Activated T-cell treated with anti-CD3 and anti-CD28 coated beads, Interleukin-2, amount 50 U/mL, for 72 hours (primary cell): ENCODE results near the gene IAPP. TPM values are rescaled to one million over a fixed set of nuclear protein-coding genes. Genes with fewer than 3 reads are reported as not detected.
A peak's percentile ranks its signal among the peaks of the same experiment; 100 is the strongest.
"Not testable (repeated sequence)": the region's sequence is repeated elsewhere in the genome, so short reads cannot be mapped to it uniquely, and the experiment has no call there.

Source experiments
- ATAC-seq, 2 donors: fragments of 150-1000 bp; cut with Tn5 transposase; replicated peaks in 1 of 2; 2 replicates each; pipeline ENCODE4 v1.10.0; 2021; ENCODE audit warnings: moderate library complexity in 2 of 2, mild to moderate bottlenecking in 1 of 2
- DNase-seq, 2 donors: peaks; one replicate each; pipeline ENCODE4 v3.0.0; 2021 to 2022; ENCODE audit warnings: mixed read lengths in 1 of 2
- H3K27ac Mint-ChIP-seq: one replicate; pipeline ENCODE4 v1.8.0; 2022; ENCODE audit warnings: mild to moderate bottlenecking, moderate library complexity, mixed read lengths
- H3K27me3 Mint-ChIP-seq: one replicate; pipeline ENCODE4 v1.8.0; 2022; ENCODE audit warnings: low read depth, mixed read lengths
- H3K36me3 Mint-ChIP-seq, 2 donors: one replicate each; pipeline ENCODE4 v1.8.0; 2022; ENCODE audit warnings: mixed read lengths in 2 of 2, mild to moderate bottlenecking in 1 of 2; ENCODE audit not compliant: insufficient read depth in 2 of 2
- H3K4me1 Mint-ChIP-seq: one replicate; pipeline ENCODE4 v1.8.0; 2022; ENCODE audit warnings: low read depth, mixed read lengths
- H3K4me3 Mint-ChIP-seq, 2 donors: one replicate each; pipeline ENCODE4 v1.8.0; 2022; ENCODE audit warnings: mild to moderate bottlenecking in 2 of 2, mixed read lengths in 2 of 2, moderate library complexity in 2 of 2
- H3K9me3 Mint-ChIP-seq, 2 donors: one replicate each; pipeline ENCODE4 v1.8.0; 2022; ENCODE audit warnings: mixed read lengths in 2 of 2
- total RNA-seq, 2 donors: library from RNA; stranded (reverse); gene quantifications; one replicate each; pipeline ENCODE4 v1.2.3, GENCODE V29; 2022

The IAPP gene
- total RNA-seq, 2 donors from 2014 or later, result not detected

DNA sequence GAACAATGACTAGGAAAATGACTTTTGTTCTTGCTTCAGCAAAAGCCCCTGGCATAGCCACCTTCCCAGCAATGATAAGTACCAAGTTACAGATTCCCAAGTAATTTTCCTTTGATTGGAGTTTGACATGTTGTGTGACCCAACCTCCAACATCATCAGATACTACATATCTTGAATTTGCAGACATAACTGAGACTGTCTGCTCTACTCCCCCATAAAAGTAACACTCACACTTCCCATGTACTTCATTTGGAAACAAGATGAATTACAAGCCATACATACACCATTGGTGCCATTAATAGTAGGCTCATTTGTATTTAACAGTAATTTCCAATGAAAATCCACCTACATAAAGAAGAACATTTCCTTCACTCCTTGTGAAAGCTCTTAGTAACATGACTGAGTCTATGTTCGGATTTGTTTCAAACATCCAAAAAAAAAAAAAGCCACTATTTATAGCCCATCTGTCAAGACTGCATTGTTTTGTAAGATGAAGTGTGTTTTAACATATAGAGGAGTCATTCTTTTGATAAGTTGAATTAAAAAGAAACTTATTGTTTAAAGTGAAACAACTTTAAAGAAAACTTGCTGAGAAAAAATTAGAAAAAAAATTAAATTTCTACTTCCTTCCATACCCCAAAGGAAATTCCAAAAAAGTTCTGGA lies 26.0 kb upstream of the IAPP start:
- peaks cover 7% of the 10 kb centered on the region for H3K27me3 Mint-ChIP-seq
- H3K27ac Mint-ChIP-seq, result no peak overlapping the region
- H3K9me3 Mint-ChIP-seq, result no peaks in the 10 kb centered on the region
- H3K36me3 Mint-ChIP-seq, result no peaks in the 10 kb centered on the region
- H3K4me3 Mint-ChIP-seq, result no peak overlapping the region
- ATAC-seq (no peak), DNase-seq (no peak)
- H3K4me1 Mint-ChIP-seq, result no peaks in the 10 kb centered on the region

DNA sequence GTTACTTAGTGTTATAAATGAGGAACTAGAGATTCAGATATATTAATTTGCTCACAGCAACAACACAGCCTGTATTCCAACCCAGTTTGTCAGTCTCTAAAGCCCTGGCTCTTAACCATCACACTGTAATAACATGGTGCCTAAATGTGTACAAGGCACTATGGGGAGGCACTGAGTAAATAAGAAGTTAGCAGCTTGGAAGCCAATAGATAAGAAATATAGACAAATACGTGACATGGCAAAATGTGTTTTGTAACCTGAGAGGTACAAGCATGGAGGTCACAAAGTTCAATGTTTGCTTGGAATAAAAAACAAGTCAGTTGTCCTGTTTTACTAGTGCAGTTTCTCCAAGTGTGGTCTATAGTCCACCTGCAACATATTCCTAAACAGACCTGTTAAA lies 21.7 kb upstream of the IAPP start:
- no peak overlapping the region for H3K4me3 Mint-ChIP-seq
- no peak overlapping the region for H3K27ac Mint-ChIP-seq
- peaks cover 19% of the 10 kb centered on the region for H3K27me3 Mint-ChIP-seq
- ATAC-seq (no peak), DNase-seq (no peak)
- no peaks in the 10 kb centered on the region for H3K4me1 Mint-ChIP-seq
- no peaks in the 10 kb centered on the region for H3K9me3 Mint-ChIP-seq
- no peaks in the 10 kb centered on the region for H3K36me3 Mint-ChIP-seq

DNA sequence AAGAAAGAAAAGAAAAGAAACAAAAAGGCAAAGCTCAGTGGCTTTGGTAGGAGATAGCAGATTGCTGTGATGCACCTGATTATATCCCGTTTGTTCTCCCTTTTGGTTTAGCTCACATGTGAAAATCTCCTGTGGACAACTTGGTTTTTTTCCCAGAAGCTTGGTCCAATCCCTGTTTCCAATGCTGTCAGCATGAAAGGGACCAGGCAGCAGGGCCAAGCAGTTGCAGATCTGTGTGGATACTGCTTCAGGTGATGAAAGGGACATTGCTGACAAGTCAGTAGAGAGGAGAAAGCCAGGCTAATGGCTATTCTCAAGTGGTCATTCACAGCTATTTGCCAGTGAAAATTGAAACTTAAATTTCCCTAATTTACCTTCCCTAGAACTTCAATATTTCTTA lies 19.2 kb upstream of the IAPP start:
- Mint-ChIP-seq H3K4me1 (no peaks in the 10 kb centered on the region), H3K27me3 (peaks cover 19% of the 10 kb centered on the region), H3K9me3 (no peaks in the 10 kb centered on the region), H3K27ac (no peak overlapping the region), H3K4me3 (no peak overlapping the region), H3K36me3 (no peaks in the 10 kb centered on the region)
- ATAC-seq, result no peak
- DNase-seq, result no peak

DNA sequence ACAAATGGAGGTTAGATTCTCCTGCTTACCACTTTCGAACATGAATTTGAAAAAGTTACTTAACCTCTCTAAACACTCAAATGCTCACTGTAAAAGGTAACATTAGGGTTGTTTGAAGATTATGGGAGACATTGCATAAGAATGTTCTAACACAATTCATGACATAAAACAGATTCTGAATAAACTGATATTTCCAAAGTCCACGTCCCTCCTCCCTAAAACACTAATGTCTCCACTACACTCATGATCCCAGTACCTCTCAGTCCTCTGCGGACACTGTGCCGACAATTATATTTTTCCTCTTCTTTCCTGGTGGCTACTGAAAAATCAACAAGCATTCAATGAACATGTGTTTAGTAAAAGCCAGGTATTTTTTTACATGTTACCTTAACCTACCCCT lies 18.8 kb upstream of the IAPP start:
- Mint-ChIP-seq H3K4me1 (no peaks in the 10 kb centered on the region), H3K36me3 (no peaks in the 10 kb centered on the region), H3K9me3 (no peaks in the 10 kb centered on the region), H3K4me3 (no peak overlapping the region), H3K27ac (no peak overlapping the region), H3K27me3 (peaks cover 19% of the 10 kb centered on the region)
- no peak for ATAC-seq
- no peak for DNase-seq

DNA sequence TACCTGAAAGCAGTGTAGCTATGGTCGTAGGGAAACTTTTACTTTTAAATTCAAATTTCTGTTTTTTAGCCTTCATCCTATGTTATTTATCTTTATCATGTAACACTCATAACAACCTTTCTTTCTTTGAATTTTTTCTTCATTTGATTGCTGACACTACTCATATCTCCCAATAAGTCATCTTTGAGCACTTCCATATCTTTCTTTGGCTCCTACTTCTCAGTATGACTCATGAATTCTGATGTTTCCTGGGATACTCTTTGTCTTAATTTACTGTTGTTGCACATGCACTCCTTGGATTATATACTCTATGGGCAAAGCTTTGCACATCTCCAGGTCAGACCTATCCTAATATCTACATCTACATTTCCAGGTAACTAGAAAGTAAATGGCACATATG lies 18.1 kb upstream of the IAPP start:
- DNase-seq (no peak), ATAC-seq (no peak)
- Mint-ChIP-seq H3K27ac (no peak overlapping the region), H3K9me3 (no peaks in the 10 kb centered on the region), H3K4me1 (no peaks in the 10 kb centered on the region), H3K4me3 (no peak overlapping the region), H3K27me3 (peaks cover 19% of the 10 kb centered on the region), H3K36me3 (no peaks in the 10 kb centered on the region)

DNA sequence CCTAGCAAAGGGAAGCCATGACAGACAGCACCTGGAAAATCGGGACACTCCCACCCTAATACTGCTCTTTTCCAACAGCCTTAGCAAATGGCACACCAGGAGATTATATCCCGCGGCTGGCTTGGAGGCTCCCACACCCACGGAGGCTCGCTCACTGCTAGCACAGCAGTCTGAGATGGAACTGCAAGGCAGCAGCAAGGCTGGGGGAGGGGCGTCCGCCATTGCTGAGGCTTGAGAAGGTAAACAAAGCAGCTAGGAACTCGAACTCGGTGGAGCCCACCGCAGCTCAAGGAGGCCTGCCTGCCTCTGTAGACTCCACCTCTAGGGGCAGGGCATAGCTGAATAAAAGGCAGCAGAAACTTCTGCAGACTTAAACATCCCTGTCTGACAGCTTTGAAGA lies 12.1 kb upstream of the IAPP start:
- not testable (repeated sequence) for DNase-seq, H3K9me3 Mint-ChIP-seq, H3K4me1 Mint-ChIP-seq, H3K27me3 Mint-ChIP-seq, ATAC-seq, H3K27ac Mint-ChIP-seq, H3K4me3 Mint-ChIP-seq, H3K36me3 Mint-ChIP-seq

DNA sequence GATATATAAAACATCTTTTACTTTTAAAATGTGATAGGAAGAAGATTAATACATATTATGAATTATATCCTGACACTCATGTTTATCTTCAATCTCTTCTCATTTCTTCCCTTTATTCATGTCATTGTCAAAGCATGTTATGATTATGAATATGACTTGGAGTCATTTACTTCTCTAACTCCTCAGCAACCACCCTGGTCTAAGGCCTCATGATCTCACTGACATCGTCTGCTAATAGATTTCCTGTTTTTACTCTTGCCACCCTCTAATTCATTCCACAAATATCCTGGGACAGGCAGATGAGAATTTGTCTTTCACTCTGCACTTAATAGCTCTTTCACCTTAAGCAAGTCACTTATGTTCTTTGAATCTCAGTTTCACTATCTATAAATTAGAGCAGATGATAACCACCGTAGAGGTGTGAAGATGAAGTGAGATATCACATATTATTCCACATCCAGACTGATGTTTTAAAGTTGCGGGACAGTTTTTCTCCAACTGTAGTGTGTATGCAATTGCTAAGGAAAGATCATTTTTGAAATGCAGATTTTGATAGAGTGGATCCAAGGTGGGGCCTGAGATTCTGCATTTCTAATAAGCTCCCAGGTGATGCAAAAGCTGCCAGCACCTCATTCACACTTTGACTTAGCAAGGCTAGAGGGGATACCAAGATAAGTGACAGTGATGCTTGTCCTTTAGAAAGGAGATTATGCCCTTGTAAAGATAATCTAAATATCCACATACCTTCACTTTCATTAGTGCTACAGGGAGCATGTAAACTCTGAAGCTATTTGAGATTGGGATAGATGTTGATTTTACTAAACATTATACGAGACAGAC lies 3.3 kb upstream of the IAPP start:
- Mint-ChIP-seq H3K27me3 (peaks cover 7% of the 10 kb centered on the region), H3K27ac (no peak overlapping the region), H3K4me3 (no peak overlapping the region), H3K36me3 (no peaks in the 10 kb centered on the region), H3K4me1 (peaks cover 5% of the 10 kb centered on the region), H3K9me3 (peaks cover 1 to 5% of the 10 kb centered on the region in 2 donors)
- peak in 1 of 2 donors; percentile 48 for ATAC-seq
- DNase-seq, result no peak

DNA sequence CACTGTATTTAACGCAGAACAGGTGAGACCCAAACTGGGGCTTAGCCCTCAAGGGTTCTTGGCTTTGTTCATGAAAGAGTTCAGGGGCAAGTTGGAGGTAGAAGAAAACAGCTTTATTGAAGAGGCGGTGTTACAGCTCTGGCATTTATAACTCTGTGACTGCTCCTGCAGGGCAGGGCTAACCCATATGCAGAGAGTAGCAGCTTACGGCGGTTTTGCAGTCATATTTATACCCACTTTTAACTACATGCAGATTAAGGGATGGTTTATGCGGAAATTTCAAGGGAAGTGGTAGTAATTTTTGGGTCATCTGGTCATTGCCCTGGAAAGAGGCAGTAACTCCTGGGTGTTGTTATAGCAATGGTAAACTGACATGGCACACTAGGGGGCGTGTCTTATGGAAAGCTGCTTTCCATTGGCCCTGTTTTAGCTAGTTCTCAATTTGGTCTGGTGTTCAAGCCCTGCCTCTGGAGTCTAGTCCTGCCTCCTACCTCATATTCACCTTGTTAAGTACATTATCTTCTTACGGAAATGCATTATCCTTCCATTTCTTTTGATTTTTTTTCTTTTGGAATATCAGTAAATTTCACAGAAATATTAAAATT lies 1.8 kb upstream of the IAPP start:
- no peak for DNase-seq
- H3K27me3 Mint-ChIP-seq, result peaks cover 7% of the 10 kb centered on the region
- no peak overlapping the region for H3K4me3 Mint-ChIP-seq
- no peak overlapping the region for H3K27ac Mint-ChIP-seq
- no peak for ATAC-seq
- no peaks in the 10 kb centered on the region for H3K36me3 Mint-ChIP-seq
- H3K4me1 Mint-ChIP-seq, result peaks cover 5% of the 10 kb centered on the region
- peaks cover 1 to 2% of the 10 kb centered on the region in 2 donors for H3K9me3 Mint-ChIP-seq

DNA sequence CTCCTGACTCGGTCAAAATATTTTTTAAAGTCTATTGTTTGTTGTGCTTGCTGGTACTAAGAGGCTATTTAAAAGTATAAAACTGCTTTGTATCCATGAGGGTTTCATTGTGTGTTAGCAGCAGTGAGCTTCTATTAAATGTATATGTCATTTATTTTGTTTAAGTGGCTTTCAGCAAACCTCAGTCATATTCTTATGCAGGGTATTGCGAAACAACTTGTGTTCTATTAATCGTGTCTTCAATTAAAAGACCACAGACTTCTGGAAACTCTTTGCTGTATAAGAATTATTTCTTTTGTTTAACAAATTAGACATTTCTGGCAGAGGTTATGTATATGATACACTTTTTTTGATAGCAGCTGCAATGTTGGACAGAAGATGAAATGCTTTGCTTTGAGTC lies 6.5 kb downstream of the IAPP start:
- Mint-ChIP-seq H3K4me1 (no peaks in the 10 kb centered on the region), H3K4me3 (no peak overlapping the region), H3K27me3 (peaks cover 6% of the 10 kb centered on the region), H3K36me3 (no peaks in the 10 kb centered on the region), H3K27ac (no peak overlapping the region), H3K9me3 (no peaks in the 10 kb centered on the region)
- ATAC-seq (no peak), DNase-seq (no peak)

DNA sequence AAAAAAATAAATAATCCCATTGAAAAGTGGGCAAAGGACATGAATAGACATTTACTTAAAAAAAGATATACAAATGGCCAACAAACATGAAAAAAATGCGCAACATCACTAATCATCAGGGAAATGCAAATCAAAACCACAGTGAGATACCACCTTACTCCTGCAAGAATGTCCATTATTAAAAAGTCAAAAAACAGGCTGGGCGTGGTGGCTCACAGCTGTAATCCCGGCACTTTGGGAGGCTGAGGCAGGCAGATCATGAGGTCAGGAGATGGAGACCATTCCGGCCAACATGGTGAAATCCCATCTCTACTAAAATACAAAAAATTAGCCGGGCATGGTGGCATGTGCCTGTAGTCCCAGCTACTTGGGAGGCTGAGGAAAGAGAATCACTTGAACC lies 8.6 kb downstream of the IAPP start:
- not testable (repeated sequence) for H3K27ac Mint-ChIP-seq, H3K4me1 Mint-ChIP-seq, DNase-seq, H3K9me3 Mint-ChIP-seq, ATAC-seq, H3K4me3 Mint-ChIP-seq, H3K27me3 Mint-ChIP-seq, H3K36me3 Mint-ChIP-seq

DNA sequence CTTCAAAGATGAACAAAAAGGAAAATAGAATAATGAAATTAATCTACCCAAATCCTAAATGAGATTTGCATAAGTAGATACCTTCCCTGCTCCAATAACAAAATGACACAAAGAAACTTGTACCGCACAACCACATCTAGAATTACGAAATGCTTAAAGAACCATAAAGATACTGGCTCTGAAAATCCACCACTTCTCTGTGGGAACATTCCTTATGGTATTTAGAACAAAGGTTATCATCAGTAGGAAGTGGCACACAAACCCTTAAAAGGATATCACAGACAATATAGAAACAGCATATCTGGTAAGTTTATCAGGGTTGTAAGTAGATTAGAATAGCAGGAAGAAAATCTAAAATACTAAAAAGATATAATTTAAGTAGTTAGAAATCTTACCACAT lies 11.6 kb downstream of the IAPP start:
- DNase-seq (no peak), ATAC-seq (no peak)
- Mint-ChIP-seq H3K9me3 (no peaks in the 10 kb centered on the region), H3K27ac (no peak overlapping the region), H3K4me3 (no peak overlapping the region), H3K36me3 (no peaks in the 10 kb centered on the region), H3K4me1 (no peaks in the 10 kb centered on the region), H3K27me3 (peaks cover 6% of the 10 kb centered on the region)

DNA sequence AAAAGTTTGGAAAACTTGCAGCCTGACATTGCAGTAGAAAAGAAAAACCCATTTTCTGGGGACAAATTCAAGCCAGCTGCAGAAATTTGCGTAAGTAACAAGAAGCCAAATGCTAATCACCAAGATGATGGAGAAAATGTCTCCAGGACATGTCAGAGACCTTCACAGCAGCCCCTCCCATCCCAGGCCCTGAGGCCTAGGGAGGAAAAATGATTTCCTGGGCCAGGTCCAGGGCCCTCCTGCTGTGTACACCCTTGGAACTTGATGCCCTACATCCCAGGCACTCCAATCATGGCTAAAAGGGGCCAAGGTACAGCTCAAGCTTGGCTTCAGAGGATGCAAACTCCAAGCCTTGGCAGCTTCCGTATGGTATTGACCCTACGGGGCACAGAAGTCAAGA lies 14.5 kb downstream of the IAPP start:
- DNase-seq (no peak), ATAC-seq (no peak)
- Mint-ChIP-seq H3K4me3 (no peak overlapping the region), H3K36me3 (no peaks in the 10 kb centered on the region), H3K4me1 (no peaks in the 10 kb centered on the region), H3K27ac (no peak overlapping the region), H3K27me3 (peaks cover 5% of the 10 kb centered on the region), H3K9me3 (no peaks in the 10 kb centered on the region)

DNA sequence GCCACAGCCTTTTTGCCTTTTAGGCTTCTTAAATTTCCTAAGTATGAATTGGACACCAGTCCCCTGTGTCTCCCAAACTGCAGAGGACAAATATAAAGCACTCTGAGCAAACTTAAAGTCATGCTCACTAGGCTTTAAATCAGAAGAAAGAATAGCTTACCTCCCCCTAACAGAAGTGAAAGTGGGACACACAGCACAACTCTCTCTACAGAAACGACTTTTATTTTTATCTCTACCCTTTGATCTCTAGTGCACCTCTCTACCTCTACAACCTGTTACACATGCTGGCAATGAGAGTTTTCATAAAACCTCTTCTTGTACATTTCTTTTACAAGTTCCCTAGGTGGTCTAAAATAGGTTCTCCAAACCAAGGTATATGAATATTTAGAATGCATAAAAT lies 19.7 kb downstream of the IAPP start:
- Mint-ChIP-seq H3K9me3 (no peaks in the 10 kb centered on the region), H3K4me3 (peak overlapping the region in 1 of 2 donors; percentile 0), H3K27me3 (peaks cover 25% of the 10 kb centered on the region), H3K4me1 (peaks cover 9% of the 10 kb centered on the region), H3K27ac (no peak overlapping the region), H3K36me3 (no peaks in the 10 kb centered on the region)
- no peak for DNase-seq
- ATAC-seq, result peak in 1 of 2 donors; percentile 62
